ENCODE results near the gene HERC2. TPM values are rescaled to one million over a fixed set of nuclear protein-coding genes. Genes with fewer than 3 reads are reported as not detected.

HERC2 gene
- total and polyA plus RNA-seq, 5 donors, result 46.0 to 65.3 (median 54.8) TPM

- no peak overlapping the region for H3K4me3 ChIP-seq (ENCODE audit: low read length)
- H3K9me3 ChIP-seq (ENCODE audit: control insufficient read depth, low read length), result no peaks in the 10 kb centered on the region
- H3K4me1 ChIP-seq (ENCODE audit: control insufficient read depth, insufficient read depth, low read length), result peaks cover 3% of the 10 kb centered on the region
- no peak for ATAC-seq
- peak in 2 of 3 donors; percentile 42 to 64 for DNase-seq
- no peak overlapping the region for H3K27ac ChIP-seq (ENCODE audit: low read length)
- H3K27me3 ChIP-seq (ENCODE audit: control insufficient read depth, insufficient read depth), result no peaks in the 10 kb centered on the region
- WGBS, result 52% methylated on average over 20 of the region's 20 CpGs
- intact Hi-C loops (cut with DNase I), result no loop called here
These were observed 228.0 kb downstream of the HERC2 start for GRCh38 chr15:28093752-28094535.

GRCh38 chr15:28091313-28091712 lies 230.7 kb downstream of the HERC2 start:
- H3K4me1 ChIP-seq (ENCODE audit: control insufficient read depth, insufficient read depth, low read length), result peaks cover 3% of the 10 kb centered on the region
- intact Hi-C loops (cut with DNase I), result no loop called here
- no peaks in the 10 kb centered on the region for H3K27me3 ChIP-seq (ENCODE audit: control insufficient read depth, insufficient read depth)
- DNase-seq (no peak), ATAC-seq (no peak)
- H3K27ac ChIP-seq (ENCODE audit: low read length), result no peak overlapping the region
- 96% methylated on average over 2 of the region's 2 CpGs for WGBS
- no peak overlapping the region for H3K4me3 ChIP-seq (ENCODE audit: low read length)
- H3K9me3 ChIP-seq (ENCODE audit: control insufficient read depth, low read length), result no peaks in the 10 kb centered on the region

- ATAC-seq, result peak; percentile 88 to 96
- no peak overlapping the region for H3K4me3 ChIP-seq (ENCODE audit: low read length)
- WGBS, result 23% methylated on average over 2 of the region's 2 CpGs
- intact Hi-C loops (cut with DNase I), result loop anchor here in 2 of 4 donors (2.0 to 10.0 kb wide), 2 partner anchors 37 to 61 kb away; no protein-coding TSS in a partner anchor
- H3K9me3 ChIP-seq (ENCODE audit: control insufficient read depth, low read length), result no peaks in the 10 kb centered on the region
- H3K27ac ChIP-seq (ENCODE audit: low read length), result no peak overlapping the region
- H3K27me3 ChIP-seq (ENCODE audit: control insufficient read depth, insufficient read depth), result no peaks in the 10 kb centered on the region
- DNase-seq, result peak in 2 of 3 donors; percentile 43 to 74
- H3K4me1 ChIP-seq (ENCODE audit: control insufficient read depth, insufficient read depth, low read length), result no peaks in the 10 kb centered on the region
These were observed 235.7 kb downstream of the HERC2 start for GRCh38 chr15:28086175-28086703.

GRCh38 chr15:28085489-28086174 lies 236.3 kb downstream of the HERC2 start:
- intact Hi-C loops (cut with DNase I), result loop anchor here in 2 of 4 donors (2.0 to 10.0 kb wide), 2 partner anchors 37 to 61 kb away; no protein-coding TSS in a partner anchor
- 68% methylated on average over 4 of the region's 4 CpGs for WGBS
- H3K4me1 ChIP-seq (ENCODE audit: control insufficient read depth, insufficient read depth, low read length), result no peaks in the 10 kb centered on the region
- no peak for DNase-seq
- no peaks in the 10 kb centered on the region for H3K9me3 ChIP-seq (ENCODE audit: control insufficient read depth, low read length)
- no peak overlapping the region for H3K27ac ChIP-seq (ENCODE audit: low read length)
- peak; percentile 52 to 61 for ATAC-seq
- no peaks in the 10 kb centered on the region for H3K27me3 ChIP-seq (ENCODE audit: control insufficient read depth, insufficient read depth)
- no peak overlapping the region for H3K4me3 ChIP-seq (ENCODE audit: low read length)

GRCh38 chr15:28084547-28084946 lies 237.4 kb downstream of the HERC2 start:
- DNase-seq (no peak), ATAC-seq (no peak)
- Histone ChIP-seq H3K27me3 (ENCODE audit: control insufficient read depth, insufficient read depth) (no peaks in the 10 kb centered on the region), H3K27ac (ENCODE audit: low read length) (no peak overlapping the region), H3K4me1 (ENCODE audit: control insufficient read depth, insufficient read depth, low read length) (no peaks in the 10 kb centered on the region), H3K4me3 (ENCODE audit: low read length) (no peak overlapping the region), H3K9me3 (ENCODE audit: control insufficient read depth, low read length) (no peaks in the 10 kb centered on the region)
- intact Hi-C loops (cut with DNase I), result loop anchor here in 2 of 4 donors (5.0 to 10.0 kb wide), 2 partner anchors 33 to 60 kb away; no protein-coding TSS in a partner anchor
- WGBS, result 70% methylated on average over 3 of the region's 3 CpGs

- peak in 1 of 2 donors; percentile 50 for ATAC-seq
- Histone ChIP-seq H3K4me1 (ENCODE audit: control insufficient read depth, insufficient read depth, low read length) (no peaks in the 10 kb centered on the region), H3K9me3 (ENCODE audit: control insufficient read depth, low read length) (no peaks in the 10 kb centered on the region), H3K27me3 (ENCODE audit: control insufficient read depth, insufficient read depth) (no peaks in the 10 kb centered on the region), H3K4me3 (ENCODE audit: low read length) (no peak overlapping the region), H3K27ac (ENCODE audit: low read length) (no peak overlapping the region)
- intact Hi-C loops (cut with DNase I), result loop anchor here in 2 of 4 donors (5.0 to 10.0 kb wide), 2 partner anchors 34 to 58 kb away; no protein-coding TSS in a partner anchor
- WGBS, result 61% methylated on average over 11 of the region's 11 CpGs
- DNase-seq, result no peak
These were observed 238.9 kb downstream of the HERC2 start for GRCh38 chr15:28082891-28083684.

- no peak for DNase-seq
- Histone ChIP-seq H3K4me3 (ENCODE audit: low read length) (no peak overlapping the region), H3K27ac (ENCODE audit: low read length) (no peak overlapping the region), H3K4me1 (ENCODE audit: control insufficient read depth, insufficient read depth, low read length) (no peaks in the 10 kb centered on the region), H3K9me3 (ENCODE audit: control insufficient read depth, low read length) (no peaks in the 10 kb centered on the region), H3K27me3 (ENCODE audit: control insufficient read depth, insufficient read depth) (no peaks in the 10 kb centered on the region)
- WGBS, result 94% methylated on average over 20 of the region's 20 CpGs
- intact Hi-C loops (cut with DNase I), result loop anchor here in 2 of 4 donors (5.0 to 10.0 kb wide), 2 partner anchors 36 to 57 kb away; no protein-coding TSS in a partner anchor
- ATAC-seq, result no peak
These were observed 240.4 kb downstream of the HERC2 start for GRCh38 chr15:28081594-28081993.

GRCh38 chr15:28080386-28080785 lies 241.6 kb downstream of the HERC2 start:
- intact Hi-C loops (cut with DNase I), result loop anchor here in 2 of 4 donors (5.0 to 10.0 kb wide), 2 partner anchors 37 to 56 kb away; no protein-coding TSS in a partner anchor
- no peak for ATAC-seq
- Histone ChIP-seq H3K27me3 (ENCODE audit: control insufficient read depth, insufficient read depth) (no peaks in the 10 kb centered on the region), H3K4me1 (ENCODE audit: control insufficient read depth, insufficient read depth, low read length) (no peaks in the 10 kb centered on the region), H3K27ac (ENCODE audit: low read length) (no peak overlapping the region), H3K4me3 (ENCODE audit: low read length) (no peak overlapping the region), H3K9me3 (ENCODE audit: control insufficient read depth, low read length) (no peaks in the 10 kb centered on the region)
- no peak for DNase-seq
- WGBS, result 58% methylated on average over 8 of the region's 8 CpGs

GRCh38 chr15:28079313-28079969 lies 242.5 kb downstream of the HERC2 start:
- Histone ChIP-seq H3K27ac (ENCODE audit: low read length) (no peak overlapping the region), H3K4me1 (ENCODE audit: control insufficient read depth, insufficient read depth, low read length) (no peaks in the 10 kb centered on the region), H3K9me3 (ENCODE audit: control insufficient read depth, low read length) (no peaks in the 10 kb centered on the region), H3K27me3 (ENCODE audit: control insufficient read depth, insufficient read depth) (no peaks in the 10 kb centered on the region), H3K4me3 (ENCODE audit: low read length) (no peak overlapping the region)
- intact Hi-C loops (cut with DNase I), result no loop called here
- DNase-seq (no peak), ATAC-seq (no peak)
- 80% methylated on average over 9 of the region's 9 CpGs for WGBS

GRCh38 chr15:28078191-28078719 lies 243.7 kb downstream of the HERC2 start:
- ATAC-seq (no peak), DNase-seq (no peak)
- 68% methylated on average over 1 of the region's 1 CpG for WGBS
- H3K27me3 ChIP-seq (ENCODE audit: control insufficient read depth, insufficient read depth), result no peaks in the 10 kb centered on the region
- H3K4me3 ChIP-seq (ENCODE audit: low read length), result no peak overlapping the region
- intact Hi-C loops (cut with DNase I), result no loop called here
- no peak overlapping the region for H3K27ac ChIP-seq (ENCODE audit: low read length)
- no peaks in the 10 kb centered on the region for H3K4me1 ChIP-seq (ENCODE audit: control insufficient read depth, insufficient read depth, low read length)
- no peaks in the 10 kb centered on the region for H3K9me3 ChIP-seq (ENCODE audit: control insufficient read depth, low read length)

Data from right cardiac atrium (tissue), 5 donors.